Hematopoietic multipotent progenitor cell treated with erythropoietin and hydrocortisone succinate and interleukin-3 and kit ligand, for 17 days (in vitro differentiated cells): ENCODE results near the gene ZNRD2.
"Not testable (repeated sequence)": the region's sequence is repeated elsewhere in the genome, so short reads cannot be mapped to it uniquely, and the experiment has no call there.

Experiments used
- DNase-seq: peaks from one replicate; pipeline ENCODE4 v3.0.0-alpha.2; 2015; ENCODE audit warnings: low spot score

Gene ZNRD2

GRCh38 chr11:65555693-65556231, 14.5 kb upstream of the ZNRD2 start:
- DNase-seq = no peak

GRCh38 chr11:65556470-65557279, 13.6 kb upstream of the ZNRD2 start:
- no peak for DNase-seq

- no peak for DNase-seq
Observed at GRCh38 chr11:65557280-65558001, 12.8 kb upstream of the ZNRD2 start.

DNA sequence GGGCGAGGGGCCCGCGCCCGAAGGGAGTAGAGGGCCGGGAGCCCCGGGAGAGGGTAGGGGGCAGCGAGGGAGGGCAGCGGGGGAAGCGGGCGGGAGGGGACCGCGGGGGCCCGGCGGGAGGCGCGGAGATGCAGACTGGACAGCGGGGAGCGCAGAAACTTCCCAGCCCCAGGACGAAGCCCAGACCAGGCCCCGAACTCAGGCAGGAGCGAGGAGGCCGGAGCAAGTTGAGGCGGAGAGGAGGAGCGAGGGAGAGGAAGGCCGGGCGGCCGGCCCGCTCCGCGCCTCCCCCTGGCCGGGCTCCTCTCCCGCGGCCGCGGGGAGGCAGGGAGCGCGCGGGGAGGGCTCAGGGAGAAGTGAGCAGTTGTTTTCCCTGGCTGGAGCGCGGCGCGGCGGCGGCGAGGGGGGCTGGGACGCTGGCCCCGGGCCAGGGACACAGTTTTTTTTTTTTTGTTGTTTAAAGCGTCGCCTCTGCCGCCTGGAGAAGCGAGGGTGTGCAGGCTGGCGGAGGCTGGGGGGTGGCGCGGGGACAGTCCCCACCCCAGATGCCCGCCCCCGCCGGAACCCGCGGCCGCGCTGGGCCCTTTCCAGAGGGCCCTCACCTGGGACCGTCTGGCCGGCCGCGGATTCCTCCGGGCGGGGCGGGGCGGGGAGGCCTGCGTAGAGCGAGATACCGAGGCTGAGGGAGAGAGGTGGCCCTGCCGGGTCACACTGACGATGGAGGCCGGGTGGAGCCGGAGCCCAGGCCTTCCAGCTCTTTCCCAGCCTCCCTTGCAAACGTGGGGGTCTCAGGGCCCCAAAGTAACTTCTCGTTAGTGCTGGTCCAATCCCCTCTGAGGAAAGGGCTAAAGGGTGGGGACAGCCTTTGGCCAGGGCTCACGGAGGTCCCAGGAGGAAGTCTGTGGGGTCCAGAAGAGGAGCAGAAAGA, 12.0 kb upstream of the ZNRD2 start, which contains the start of gene LTBP3:
Gene LTBP3, minus strand, starts transcription at position 358 of the 928 bp plus-strand sequence. CDS start 400 bp downstream, outside the sequence.
- DNase-seq = peak; percentile 83

DNA sequence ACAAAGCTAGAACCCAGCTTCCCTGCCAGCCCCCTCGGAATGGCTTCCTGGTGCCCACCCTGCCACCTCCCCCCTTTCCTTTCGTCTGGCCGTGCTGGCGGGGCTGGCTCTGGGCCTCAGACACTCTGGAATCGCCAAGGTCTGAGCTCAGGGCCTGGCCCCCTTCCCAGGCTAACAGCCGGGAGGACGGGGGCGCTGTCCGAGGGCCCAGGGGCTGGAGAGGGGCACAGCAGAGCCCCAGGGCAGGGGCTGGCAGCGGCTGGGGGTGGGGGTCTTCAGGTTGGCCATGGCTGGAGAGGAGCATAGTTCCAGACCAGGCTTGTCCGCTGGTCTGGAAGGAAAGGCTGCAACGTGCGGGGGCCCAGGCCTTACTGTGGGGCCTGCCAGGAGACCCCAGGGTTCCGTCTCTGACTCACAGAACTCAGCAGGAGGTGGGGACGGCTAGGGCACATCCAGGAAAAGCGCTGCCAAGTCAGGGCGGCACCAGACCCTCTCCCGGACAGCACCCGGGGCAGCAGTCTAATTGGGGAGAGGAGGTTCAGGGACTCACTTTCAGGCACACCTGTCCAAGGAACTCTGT, 11.3 kb upstream of the ZNRD2 start:
- DNase-seq = no peak

DNA sequence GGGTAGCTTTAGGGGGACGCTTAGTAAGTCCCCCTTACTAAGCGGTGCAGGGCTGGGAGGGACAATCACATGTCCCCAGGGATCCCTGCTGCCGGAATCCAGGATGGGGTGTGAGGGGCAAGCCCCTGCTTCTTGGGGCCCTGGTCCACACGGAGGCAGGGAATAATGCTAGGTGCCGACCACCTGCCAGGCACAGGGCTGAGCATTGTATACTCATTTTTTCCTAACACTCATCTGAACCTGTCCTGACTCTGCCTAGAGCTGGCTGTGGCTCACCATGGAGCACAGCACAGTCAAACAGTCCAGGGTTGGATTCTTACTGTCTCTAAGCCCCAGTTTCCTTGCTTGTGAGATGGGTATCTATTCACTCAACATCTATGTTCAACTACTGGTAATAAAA, 10.7 kb upstream of the ZNRD2 start:
- DNase-seq = no peak

DNA sequence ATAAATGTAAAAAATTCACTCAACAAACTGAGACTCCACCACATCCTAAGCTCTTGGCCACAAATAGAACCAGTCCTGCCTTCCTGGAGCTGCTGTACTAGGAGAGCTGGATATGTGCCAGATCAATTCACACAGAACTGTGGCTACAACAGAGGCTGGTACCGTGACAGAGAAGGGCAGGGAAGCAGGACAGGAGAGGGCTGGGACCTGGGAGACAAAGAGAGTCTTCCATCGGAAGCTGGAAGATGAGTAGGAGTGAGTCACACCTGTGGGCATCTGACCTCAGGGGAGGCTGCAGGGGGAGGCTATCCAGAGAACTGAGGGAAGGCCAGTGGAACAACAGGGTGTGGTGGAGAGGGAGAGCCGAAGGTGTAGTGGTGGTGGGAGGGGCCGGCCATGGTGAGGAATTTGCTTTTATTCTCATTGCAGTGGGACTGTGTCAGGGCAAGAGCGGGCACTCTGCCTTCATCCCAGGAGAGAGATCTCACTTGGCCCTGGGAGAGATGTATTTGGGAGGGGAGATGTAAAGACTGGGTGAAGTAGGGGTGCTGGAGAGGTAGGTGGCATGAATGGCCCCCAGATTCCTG, 10.2 kb upstream of the ZNRD2 start:
- peak; percentile 76 for DNase-seq

GRCh38 chr11:65560555-65561418, 9.5 kb upstream of the ZNRD2 start:
- DNase-seq = no peak

GRCh38 chr11:65562020-65562419, 8.3 kb upstream of the ZNRD2 start:
- DNase-seq = no peak

DNA sequence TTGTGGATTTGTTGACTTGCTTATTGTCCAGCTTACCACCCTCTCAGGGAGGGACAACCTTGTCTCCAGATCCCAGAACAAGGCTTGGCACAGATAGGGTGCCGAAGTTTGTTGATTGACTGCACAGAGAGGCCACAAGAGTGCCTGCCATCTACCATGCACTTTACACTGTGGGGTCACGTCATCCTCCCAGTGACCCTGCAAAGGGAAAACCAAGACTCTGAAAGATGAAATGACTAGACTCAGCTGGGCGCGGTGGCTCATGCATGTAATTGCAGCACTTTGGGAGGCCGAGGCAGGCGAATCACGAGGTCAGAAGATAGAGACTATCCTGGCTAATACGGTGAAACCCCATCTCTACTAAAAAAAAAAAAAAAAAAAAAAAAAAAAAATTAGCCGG, 7.5 kb upstream of the ZNRD2 start:
- no peak for DNase-seq

DNA sequence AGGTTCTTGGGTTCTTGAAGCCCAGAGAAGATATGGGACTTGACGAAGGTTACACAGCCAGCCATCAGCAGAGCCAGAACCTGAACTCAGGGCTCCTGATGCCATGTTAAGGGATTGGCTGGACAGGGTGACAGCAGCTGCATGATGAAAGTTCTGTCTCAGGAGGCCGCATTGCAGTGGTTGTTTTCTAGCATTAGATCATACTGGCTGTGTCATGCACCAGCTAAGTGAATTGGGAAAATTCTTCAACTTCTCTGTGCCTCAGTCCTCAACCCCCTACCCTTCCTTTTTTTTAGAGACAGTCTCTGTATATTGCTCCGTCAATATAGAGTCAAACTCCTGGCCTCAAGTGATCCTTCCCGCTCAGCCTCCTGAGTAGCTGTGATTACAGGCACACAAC, 6.7 kb upstream of the ZNRD2 start:
- DNase-seq = no peak

DNA sequence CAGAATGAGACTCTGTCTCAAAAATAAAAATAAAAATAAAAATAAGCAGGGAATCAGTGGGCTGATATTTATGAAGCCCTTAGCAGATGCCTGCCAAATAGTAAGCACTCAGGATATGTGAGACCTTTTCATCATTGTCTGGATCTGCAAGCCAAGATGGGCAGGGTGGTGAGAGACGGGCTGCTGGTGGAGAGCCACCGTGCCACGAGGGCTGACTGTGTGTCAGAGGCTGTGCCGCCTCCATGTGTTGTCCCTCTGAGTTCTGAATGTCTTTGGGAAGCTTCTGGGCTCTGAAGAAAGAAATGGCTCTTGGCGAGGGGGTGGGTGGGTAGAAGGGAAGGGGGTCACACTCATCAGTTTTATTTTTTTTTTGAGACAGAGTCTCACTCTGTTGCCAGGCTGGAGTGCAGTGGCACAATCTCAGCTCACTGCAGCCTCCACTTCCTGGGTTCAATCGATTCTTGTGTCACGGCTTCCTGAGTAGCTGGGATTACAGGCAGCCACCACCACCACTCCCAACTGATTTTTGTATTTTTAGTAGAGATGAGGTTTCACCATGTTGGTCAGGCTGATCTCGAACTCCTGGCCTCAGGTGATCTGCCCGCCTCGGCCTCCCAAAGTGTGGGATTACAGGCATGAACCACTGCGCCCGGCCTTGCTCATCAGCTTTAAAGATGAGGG, 5.3 kb upstream of the ZNRD2 start:
- not testable (repeated sequence) for DNase-seq

DNA sequence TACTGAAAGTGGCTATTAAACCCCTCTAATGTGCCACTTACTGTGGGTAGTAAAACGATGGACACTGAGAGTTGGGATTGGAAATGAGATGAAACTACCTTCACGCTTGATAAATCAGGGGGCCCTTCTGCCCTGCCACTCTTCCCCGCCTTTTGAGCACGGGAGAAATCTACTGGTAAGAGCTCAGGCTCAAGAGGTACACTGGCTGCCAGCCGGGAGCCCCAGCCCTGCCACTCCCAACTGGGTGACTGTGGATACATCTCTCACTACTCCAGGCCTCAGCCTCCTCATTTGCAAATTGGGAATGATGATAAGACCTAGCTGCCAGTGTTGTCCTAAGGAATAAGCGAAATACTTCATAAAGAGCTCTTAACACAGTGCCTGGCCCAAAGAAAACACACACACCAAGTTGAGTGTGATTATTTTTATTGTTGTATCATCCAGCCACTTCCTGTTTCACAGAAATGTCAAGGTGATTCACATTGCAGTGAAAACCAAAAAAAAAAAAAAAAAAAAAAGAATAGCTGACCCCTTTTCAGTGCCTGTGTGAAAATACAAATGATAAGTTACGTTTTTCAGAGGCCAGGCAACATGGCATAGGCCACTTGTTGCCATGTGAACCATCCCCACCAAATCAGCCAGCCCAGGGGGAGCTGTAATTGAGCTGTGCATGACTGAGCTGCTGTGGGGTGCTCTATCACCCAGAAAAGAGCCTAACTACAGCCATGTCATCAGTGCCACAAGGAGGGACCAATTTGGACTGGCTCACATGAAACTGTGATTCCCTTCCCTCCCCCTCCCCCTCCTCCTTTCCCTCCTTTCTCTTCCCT, 4.4 kb upstream of the ZNRD2 start:
- DNase-seq = no peak

- no peak for DNase-seq
Observed at GRCh38 chr11:65569164-65569972, 909 bp upstream of the ZNRD2 start.

- no peak for DNase-seq
Observed at GRCh38 chr11:65571420-65571819, 1.1 kb downstream of the ZNRD2 start.

DNA sequence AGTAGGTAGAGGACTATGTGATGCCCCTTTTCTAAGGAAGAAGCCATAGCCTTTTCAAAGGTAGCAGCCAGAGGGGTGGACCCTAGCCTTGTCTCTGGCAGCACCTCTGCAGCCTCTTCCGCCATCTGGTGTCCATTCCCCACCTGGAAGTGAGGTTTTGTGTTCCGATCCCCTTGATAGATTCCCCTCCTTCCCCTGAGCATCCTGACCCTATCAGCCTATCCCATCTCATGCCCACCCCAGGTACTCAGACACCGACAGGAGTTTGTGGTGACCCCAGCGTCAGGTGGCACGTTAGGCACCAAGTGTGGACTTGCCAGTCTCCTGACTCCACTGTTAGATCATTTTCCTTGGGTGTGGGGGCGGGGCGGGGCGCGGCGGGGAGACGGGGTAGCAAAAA, 1.7 kb downstream of the ZNRD2 start:
- peak; percentile 77 for DNase-seq

DNA sequence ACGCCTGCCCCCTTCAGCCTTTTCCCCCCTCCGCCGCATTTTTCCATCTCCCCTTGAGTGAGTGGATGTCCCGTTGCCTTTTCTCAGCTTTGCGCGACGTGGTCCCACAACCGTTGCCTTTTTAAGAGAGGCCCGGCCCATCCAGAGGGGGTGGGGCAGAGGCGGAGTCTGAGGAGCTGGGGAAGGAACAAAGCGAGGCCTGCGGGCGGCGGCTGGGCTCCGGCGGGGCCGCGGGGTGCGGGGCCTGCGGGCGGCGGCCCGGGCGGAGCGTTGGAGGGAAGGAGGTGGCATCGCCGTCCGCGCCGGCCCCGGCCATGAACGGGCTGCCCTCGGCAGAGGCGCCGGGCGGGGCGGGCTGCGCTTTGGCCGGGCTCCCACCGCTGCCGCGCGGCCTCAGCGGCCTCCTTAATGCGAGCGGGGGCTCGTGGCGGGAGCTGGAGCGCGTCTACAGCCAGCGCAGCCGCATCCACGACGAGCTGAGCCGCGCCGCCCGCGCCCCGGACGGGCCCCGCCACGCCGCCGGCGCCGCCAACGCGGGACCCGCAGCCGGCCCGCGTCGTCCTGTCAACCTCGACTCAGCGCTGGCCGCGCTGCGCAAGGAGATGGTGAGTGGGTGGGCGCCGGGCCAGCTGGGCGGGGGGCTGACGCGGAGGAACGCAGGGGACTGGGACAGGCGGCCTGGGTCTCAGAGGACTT, 2.2 kb downstream of the ZNRD2 start, which contains the start of gene FAM89B:
Gene FAM89B, plus strand, starts transcription at position 183 of the 696 bp plus-strand sequence. Its CDS starts 132 bp downstream, at position 315.
- peak; percentile 86 for DNase-seq
